Thyroid gland (tissue), 4 donors: ENCODE data around the gene TUFT1.

Experiments
- CTCF ChIP-seq, 6 experiments: fragments of 200-600 bp in 3 of 6; fragments of 450-650 bp in 3 of 6; sonication (generic) in 3 of 6; IDR thresholded peaks; one replicate each; pipeline ENCODE4 v1.5.1; 2016 to 2019; ENCODE audit warnings: antibody characterized with exemption in 6 of 6, mild to moderate bottlenecking in 2 of 6, inconsistent platforms in 1 of 6, moderate library complexity in 1 of 6
- POLR2A ChIP-seq, 2 donors: fragments of 450-650 bp; IDR thresholded peaks; one replicate each; pipeline ENCODE4 v1.6.1; 2017; ENCODE audit warnings: antibody characterized with exemption in 2 of 2, mild to moderate bottlenecking in 2 of 2, moderate library complexity in 1 of 2

GRCh38 chr1:151606384-151606783, 66.3 kb downstream of the TUFT1 start:
- TF ChIP-seq CTCF (IDR thresholded peaks at IDR 0.05) (no peak), POLR2A (IDR thresholded peaks at IDR 0.05) (no peak)
